Neural crest cell (in vitro differentiated cells): Measurements from ENCODE around the gene RANBP17. TPM values are rescaled to one million over a fixed set of nuclear protein-coding genes. Genes with fewer than 3 reads are reported as not detected.

Experiments
- DNase-seq: peaks from one replicate; pipeline ENCODE4 v3.0.0; 2021; ENCODE audit warnings: low read depth, mixed read lengths, low spot score
- H3K27ac Mint-ChIP-seq: one replicate; pipeline ENCODE4 v1.8.0; 2021; ENCODE audit warnings: mild to moderate bottlenecking, mixed read lengths; ENCODE audit not compliant: unreplicated experiment
- H3K27me3 Mint-ChIP-seq: 2 replicates; pipeline ENCODE4 v1.8.0; 2021; ENCODE audit warnings: low read depth, mild to moderate bottlenecking, mixed read lengths
- H3K36me3 Mint-ChIP-seq: 2 replicates; pipeline ENCODE4 v1.8.0; 2021; ENCODE audit warnings: low read depth, mild to moderate bottlenecking, mixed read lengths
- H3K4me1 Mint-ChIP-seq: 2 replicates; pipeline ENCODE4 v1.8.0; 2021; ENCODE audit warnings: mixed read lengths
- H3K4me3 Mint-ChIP-seq: one replicate; pipeline ENCODE4 v1.8.0; 2021; ENCODE audit warnings: mild to moderate bottlenecking, mixed read lengths
- H3K9me3 Mint-ChIP-seq: 2 replicates; pipeline ENCODE4 v1.8.0; 2021; ENCODE audit warnings: mixed read lengths
- total RNA-seq: library from RNA; stranded (reverse); gene quantifications from 2 replicates; pipeline ENCODE4 v1.2.1, GENCODE V29; 2021
- TF ChIP-seq, protein P1 (sequence below): fragments of 200-600 bp; sonication (generic); conservative IDR thresholded peaks from 2 replicates; pipeline ENCODE4 v1.5.0; 2021; ENCODE audit warnings: antibody characterized with exemption, mild to moderate bottlenecking

The RANBP17 gene
- total RNA-seq, 1 donor from 2014 or later, result 26.9 TPM

DNA sequence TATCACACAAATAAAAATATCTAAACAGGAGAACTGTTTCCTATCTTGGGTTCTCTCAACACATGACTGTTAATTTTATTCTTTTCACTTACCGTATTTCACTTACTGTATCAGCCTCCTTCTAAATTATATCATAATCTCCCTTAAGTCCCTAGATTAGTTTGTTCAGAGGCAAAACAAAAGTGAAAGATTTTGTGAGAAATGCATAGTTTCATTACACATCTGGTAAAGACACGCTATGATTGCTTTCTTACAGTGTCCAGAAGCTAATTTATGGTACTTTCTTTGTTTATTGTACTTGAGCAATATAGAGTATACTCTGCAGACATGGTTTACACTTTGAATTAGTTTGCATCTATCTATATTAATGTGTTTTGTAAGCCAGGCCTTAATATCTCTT lies 287.5 kb downstream of the RANBP17 start:
- TF ChIP-seq, protein P1, sequence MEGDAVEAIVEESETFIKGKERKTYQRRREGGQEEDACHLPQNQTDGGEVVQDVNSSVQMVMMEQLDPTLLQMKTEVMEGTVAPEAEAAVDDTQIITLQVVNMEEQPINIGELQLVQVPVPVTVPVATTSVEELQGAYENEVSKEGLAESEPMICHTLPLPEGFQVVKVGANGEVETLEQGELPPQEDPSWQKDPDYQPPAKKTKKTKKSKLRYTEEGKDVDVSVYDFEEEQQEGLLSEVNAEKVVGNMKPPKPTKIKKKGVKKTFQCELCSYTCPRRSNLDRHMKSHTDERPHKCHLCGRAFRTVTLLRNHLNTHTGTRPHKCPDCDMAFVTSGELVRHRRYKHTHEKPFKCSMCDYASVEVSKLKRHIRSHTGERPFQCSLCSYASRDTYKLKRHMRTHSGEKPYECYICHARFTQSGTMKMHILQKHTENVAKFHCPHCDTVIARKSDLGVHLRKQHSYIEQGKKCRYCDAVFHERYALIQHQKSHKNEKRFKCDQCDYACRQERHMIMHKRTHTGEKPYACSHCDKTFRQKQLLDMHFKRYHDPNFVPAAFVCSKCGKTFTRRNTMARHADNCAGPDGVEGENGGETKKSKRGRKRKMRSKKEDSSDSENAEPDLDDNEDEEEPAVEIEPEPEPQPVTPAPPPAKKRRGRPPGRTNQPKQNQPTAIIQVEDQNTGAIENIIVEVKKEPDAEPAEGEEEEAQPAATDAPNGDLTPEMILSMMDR, result no peak
- H3K36me3 Mint-ChIP-seq, result no peaks in the 10 kb centered on the region
- no peaks in the 10 kb centered on the region for H3K27me3 Mint-ChIP-seq
- no peaks in the 10 kb centered on the region for H3K9me3 Mint-ChIP-seq
- no peak overlapping the region for H3K27ac Mint-ChIP-seq
- no peak overlapping the region for H3K4me3 Mint-ChIP-seq
- no peak for DNase-seq
- H3K4me1 Mint-ChIP-seq, result peaks cover 14% of the 10 kb centered on the region

DNA sequence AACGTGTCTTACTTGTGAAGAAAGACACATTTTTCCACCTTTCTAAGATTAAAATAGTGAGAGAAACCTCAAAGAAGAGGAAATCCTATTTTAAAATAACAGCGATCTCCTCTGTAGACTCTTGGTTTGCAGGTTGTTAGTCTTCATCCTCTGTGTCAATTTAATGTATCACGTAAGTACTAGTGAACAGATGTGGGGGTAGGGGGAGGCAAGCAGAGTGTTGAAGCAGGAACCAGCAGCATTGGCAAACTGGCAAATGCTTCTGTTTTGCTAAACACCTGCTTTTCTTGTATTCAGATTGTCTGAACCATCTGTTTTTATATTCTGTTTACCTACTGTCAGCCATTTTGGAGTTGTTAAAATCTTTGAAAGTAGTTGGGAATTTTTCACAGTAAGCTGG lies 288.0 kb downstream of the RANBP17 start:
- H3K4me1 Mint-ChIP-seq, result peaks cover 14% of the 10 kb centered on the region
- no peak overlapping the region for H3K4me3 Mint-ChIP-seq
- no peak for DNase-seq
- TF ChIP-seq, protein P1, result no peak
- no peak overlapping the region for H3K27ac Mint-ChIP-seq
- no peaks in the 10 kb centered on the region for H3K9me3 Mint-ChIP-seq
- no peaks in the 10 kb centered on the region for H3K27me3 Mint-ChIP-seq
- H3K36me3 Mint-ChIP-seq, result no peaks in the 10 kb centered on the region

DNA sequence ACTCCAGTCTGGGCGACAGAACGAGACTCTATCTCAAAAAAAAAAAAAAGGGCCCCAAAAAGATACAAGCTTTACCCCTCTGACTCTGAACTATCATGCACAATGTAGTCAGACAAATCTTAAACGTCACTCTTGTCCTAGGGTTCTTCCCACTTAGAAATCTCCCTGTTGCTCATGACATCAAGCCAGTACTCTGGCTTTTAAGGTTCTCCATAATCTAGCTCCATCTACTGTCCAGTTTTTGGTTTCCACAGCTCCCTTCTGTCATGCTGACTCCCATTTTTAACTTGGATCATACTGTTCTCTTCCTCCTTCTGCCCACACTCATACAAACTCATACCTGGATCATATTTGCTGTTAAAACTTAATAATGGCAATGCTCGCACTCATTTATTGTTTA lies 290.6 kb downstream of the RANBP17 start:
- no peaks in the 10 kb centered on the region for H3K27me3 Mint-ChIP-seq
- no peak overlapping the region for H3K4me3 Mint-ChIP-seq
- no peaks in the 10 kb centered on the region for H3K9me3 Mint-ChIP-seq
- TF ChIP-seq, protein P1, result no peak
- no peak for DNase-seq
- H3K27ac Mint-ChIP-seq, result no peak overlapping the region
- peaks cover 14% of the 10 kb centered on the region for H3K4me1 Mint-ChIP-seq
- no peaks in the 10 kb centered on the region for H3K36me3 Mint-ChIP-seq

DNA sequence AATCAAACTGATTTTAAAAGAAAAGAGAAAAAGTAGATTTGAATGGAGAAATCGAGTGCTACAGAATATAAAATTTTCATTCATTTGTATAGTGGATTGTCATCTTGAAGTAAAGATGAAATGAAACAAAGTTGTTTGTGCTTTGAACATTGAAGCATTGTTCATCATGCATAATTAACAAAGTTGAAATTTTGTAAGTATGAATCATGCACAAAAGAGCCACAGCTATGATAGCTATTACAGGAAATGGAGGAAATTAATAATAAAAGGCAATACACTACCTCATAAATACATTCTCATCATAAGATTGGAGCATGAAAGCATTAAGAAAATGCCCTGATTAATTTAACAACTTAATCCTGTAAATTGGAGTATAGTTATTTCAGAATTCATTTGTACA lies 293.8 kb downstream of the RANBP17 start:
- TF ChIP-seq, protein P1, result no peak
- no peaks in the 10 kb centered on the region for H3K27me3 Mint-ChIP-seq
- no peak for DNase-seq
- H3K4me3 Mint-ChIP-seq, result no peak overlapping the region
- H3K27ac Mint-ChIP-seq, result no peak overlapping the region
- peaks cover 5% of the 10 kb centered on the region for H3K4me1 Mint-ChIP-seq
- H3K9me3 Mint-ChIP-seq, result no peaks in the 10 kb centered on the region
- H3K36me3 Mint-ChIP-seq, result peaks cover 2% of the 10 kb centered on the region

DNA sequence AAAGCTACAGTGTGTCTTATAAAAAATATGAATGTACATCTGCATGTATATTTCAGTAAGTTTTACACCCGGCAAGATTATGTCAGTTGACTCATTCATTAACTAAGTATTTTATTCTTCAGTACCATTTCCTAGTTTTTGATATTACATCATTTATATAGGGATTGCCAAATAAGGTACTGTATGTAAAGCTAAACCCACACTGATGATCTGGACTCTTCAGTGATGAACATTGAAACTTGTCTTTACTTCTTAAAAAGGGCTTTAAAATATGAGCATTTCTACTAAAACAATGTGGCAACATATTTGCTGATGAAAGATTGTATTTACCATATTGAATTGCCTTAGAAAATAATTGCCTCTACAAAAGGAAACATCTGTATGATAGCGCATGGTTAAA lies 295.5 kb downstream of the RANBP17 start:
- H3K36me3 Mint-ChIP-seq, result peaks cover 2% of the 10 kb centered on the region
- no peak overlapping the region for H3K27ac Mint-ChIP-seq
- no peaks in the 10 kb centered on the region for H3K27me3 Mint-ChIP-seq
- TF ChIP-seq, protein P1, result no peak
- no peak for DNase-seq
- no peak overlapping the region for H3K4me3 Mint-ChIP-seq
- H3K9me3 Mint-ChIP-seq, result no peaks in the 10 kb centered on the region
- H3K4me1 Mint-ChIP-seq, result peaks cover 2% of the 10 kb centered on the region

DNA sequence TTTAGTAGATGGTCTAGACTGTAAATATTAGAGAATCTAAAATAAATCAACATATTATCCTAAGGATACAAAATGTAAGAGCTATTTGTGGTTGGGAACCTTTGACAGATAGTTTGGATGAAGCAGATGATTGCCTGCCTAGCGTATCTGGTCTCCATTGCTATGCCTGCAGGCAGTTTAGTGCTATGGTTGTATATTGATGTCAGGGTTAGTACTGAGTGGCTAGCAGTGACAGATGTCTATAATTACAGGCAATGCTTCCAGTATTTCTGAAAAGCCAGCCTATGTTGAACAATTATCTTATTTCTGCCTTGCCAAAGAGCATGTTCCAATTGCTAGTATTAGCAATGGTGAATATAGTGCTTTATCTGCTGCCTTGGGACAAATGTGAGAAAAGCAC lies 296.0 kb downstream of the RANBP17 start:
- no peak for DNase-seq
- TF ChIP-seq, protein P1, result no peak
- H3K4me3 Mint-ChIP-seq, result no peak overlapping the region
- peaks cover 7% of the 10 kb centered on the region for H3K4me1 Mint-ChIP-seq
- H3K9me3 Mint-ChIP-seq, result no peaks in the 10 kb centered on the region
- H3K27ac Mint-ChIP-seq, result no peak overlapping the region
- no peaks in the 10 kb centered on the region for H3K27me3 Mint-ChIP-seq
- peaks cover 2% of the 10 kb centered on the region for H3K36me3 Mint-ChIP-seq
